K562 (cell line): Measurements from ENCODE around the gene TMEM72. TPM values are rescaled to one million over a fixed set of nuclear protein-coding genes. Genes with fewer than 3 reads are reported as not detected.
A peak's percentile ranks its signal among the peaks of the same experiment; 100 is the strongest.

Experiments
- ATAC-seq: fragments of 200-7000 bp; cut with Tn5 transposase; 3 replicates; pipeline ENCODE4 v1.9.1; 2020; ENCODE audit warnings: moderate library complexity
- BruUV-seq: library from RNA; stranded (reverse); fragments of 400-500 nt; replicated peaks from 2 replicates; lab custom pipeline; 2021; lab: Mats Ljungman, UMichigan
- CTCF ChIA-PET: fragments of 300-600 bp; formaldehyde crosslinking; extraction: SDS; loops from one replicate; lab custom pipeline; 2021; ENCODE audit warnings: low intra/inter-chr PET ratio; lab: Yijun Ruan, JAX
- POLR2A ChIA-PET: fragments of 300-600, 350-650 bp; sonication (Branson Sonifier 250); formaldehyde crosslinking; extraction: SDS; loops from one replicate; lab custom pipeline; 2021; ENCODE audit warnings: antibody characterized with exemption, inconsistent platforms; lab: Yijun Ruan, JAX
- DNase-seq, 4 experiments: peaks; one replicate each; pipeline versions ENCODE4 v3.0.0 to v3.0.0-alpha.2; 2011 to 2018; ENCODE audit warnings: low spot score in 3 of 4, mixed read lengths in 3 of 4; ENCODE audit errors: extremely low read depth in 1 of 4
- FAIRE-seq: peaks from 2 replicates; lab custom pipeline; 2011; peaks lifted over from hg19 to GRCh38; lab: Jason Lieb, UNC
- H2AFZ ChIP-seq: 2 replicates; pipeline ENCODE4 v1.6.0; 2011; ENCODE audit warnings: low read depth, low read length, control low read depth, inconsistent platforms
- H3K27ac ChIP-seq: fragments of 200-600 bp; 3 replicates; pipeline ENCODE4 v1.8.0; 2011; ENCODE audit warnings: low read depth, mild to moderate bottlenecking, control low read depth, inconsistent platforms, low read length, moderate library complexity, mixed read lengths; ENCODE audit errors: extremely low read depth
- H3K27me3 ChIP-seq, 2 experiments: fragments of 300-600 bp in 1 of 2; 2 replicates in 1 of 2; 3 replicates in 1 of 2; pipeline versions ENCODE4 v1.6.0 to v1.8.0; 2011; ENCODE audit warnings: inconsistent platforms in 2 of 2, low read length in 2 of 2, mild to moderate bottlenecking in 1 of 2, mixed read lengths in 1 of 2, moderate library complexity in 1 of 2; ENCODE audit not compliant: control insufficient read depth in 2 of 2, insufficient read depth in 2 of 2
- H3K36me3 ChIP-seq: fragments of 300-600 bp; 3 replicates; pipeline ENCODE4 v1.8.0; 2011; ENCODE audit warnings: mild to moderate bottlenecking, low read length, inconsistent platforms; ENCODE audit not compliant: control insufficient read depth, insufficient read depth
- H3K4me1 ChIP-seq, 2 experiments: fragments of 200-600 bp in 1 of 2; replicated peaks in 1 of 2; 2 replicates in 1 of 2; 3 replicates in 1 of 2; pipeline versions ENCODE4 v1.5.1 to v1.8.0; 2011; ENCODE audit warnings: inconsistent platforms in 2 of 2, low read length in 2 of 2, mild to moderate bottlenecking in 1 of 2, mixed read lengths in 1 of 2, moderate library complexity in 1 of 2; ENCODE audit not compliant: control insufficient read depth in 2 of 2, insufficient read depth in 2 of 2
- H3K4me2 ChIP-seq: 2 replicates; pipeline ENCODE4 v1.6.1; 2011; ENCODE audit warnings: low read length, control low read depth, inconsistent platforms, mixed read lengths; ENCODE audit not compliant: insufficient read depth
- H3K4me3 ChIP-seq: fragments of 200-600 bp; sonication (generic), shearing (Covaris generic); 2 replicates; pipeline ENCODE4 v1.5.1; 2016; ENCODE audit warnings: control low read depth, inconsistent platforms
- H3K79me2 ChIP-seq: fragments of 200-600 bp; 3 replicates; pipeline ENCODE4 v1.8.0; 2011; ENCODE audit warnings: low read length, inconsistent platforms; ENCODE audit not compliant: control insufficient read depth, insufficient read depth
- H3K9ac ChIP-seq, 2 experiments: 2 replicates each; pipeline versions ENCODE4 v1.6.0 to v1.6.1; 2011; ENCODE audit warnings: low read depth in 2 of 2, low read length in 2 of 2, control low read depth in 1 of 2, inconsistent platforms in 1 of 2, mild to moderate bottlenecking in 1 of 2, mixed read lengths in 1 of 2; ENCODE audit not compliant: insufficient read depth in 1 of 2
- H3K9me1 ChIP-seq: one replicate; pipeline ENCODE4 v1.6.0; 2011; ENCODE audit warnings: inconsistent platforms, mild to moderate bottlenecking, low read length, moderate library complexity; ENCODE audit not compliant: control insufficient read depth, insufficient read depth
- H3K9me3 ChIP-seq: replicated peaks from 2 replicates; pipeline ENCODE4 v1.5.1; 2011; ENCODE audit warnings: low read depth, low read length, inconsistent platforms; ENCODE audit not compliant: control insufficient read depth, insufficient read depth
- H4K20me1 ChIP-seq: replicated peaks from 2 replicates; pipeline ENCODE4 v1.6.1; 2011; ENCODE audit warnings: low read length, inconsistent platforms, mixed read lengths; ENCODE audit not compliant: control insufficient read depth, insufficient read depth
- CEBPZ ChIP-seq: fragments of 150-350 bp; IDR thresholded peaks from 2 replicates; pipeline ENCODE4 v1.6.1; 2014; ENCODE audit warnings: low read depth, mild to moderate bottlenecking, low read length, borderline replicate concordance
- DIDO1 ChIP-seq: fragments of 450-650 bp; IDR thresholded peaks from 2 replicates; pipeline ENCODE4 v1.6.1; 2016; ENCODE audit warnings: low read depth, missing biosample characterization, missing genetic modification characterization
- EHMT2 ChIP-seq: fragments of 450-650 bp; IDR thresholded peaks from 2 replicates; pipeline ENCODE4 v1.6.1; 2018; ENCODE audit warnings: antibody characterized with exemption
- ESRRB ChIP-seq: fragments of 250-450 bp; sonication (Bioruptor Pico); IDR thresholded peaks from 2 replicates; pipeline ENCODE4 v1.5.0; 2020; ENCODE audit warnings: mild to moderate bottlenecking, moderate library complexity, borderline replicate concordance
- NFATC3 ChIP-seq: fragments of 450-650 bp; IDR thresholded peaks from 2 replicates; pipeline ENCODE4 v1.6.1; 2017; ENCODE audit warnings: mild to moderate bottlenecking
- PRMT5 ChIP-seq: sonication (generic); formaldehyde crosslinking; IDR thresholded peaks from 2 replicates; pipeline ENCODE4 v1.5.0; 2020; ENCODE audit warnings: missing genetic modification reagents
- ZC3H11A ChIP-seq: IDR thresholded peaks from 2 replicates; pipeline ENCODE4 v1.6.1; 2012; ENCODE audit warnings: low read depth, low read length, improper control_type of control experiment
- ZNF23 ChIP-seq: fragments of 250-450 bp; sonication (Bioruptor Pico); IDR thresholded peaks from 2 replicates; pipeline ENCODE4 v1.4.0; 2020; ENCODE audit warnings: mild to moderate bottlenecking
- ZNF347 ChIP-seq: fragments of 450-650 bp; formaldehyde crosslinking; IDR thresholded peaks from 2 replicates; pipeline ENCODE4 v1.4.0; 2020; ENCODE audit warnings: low read depth, mild to moderate bottlenecking, moderate library complexity
- ZSCAN29 ChIP-seq: fragments of 450-650 bp; IDR thresholded peaks from 2 replicates; pipeline ENCODE4 v1.6.1; 2017
- WGBS: fragments of 100-300 bp; shearing (Covaris generic); methylation state at CpG from one replicate; pipeline ENCODE4 v1.1.6; 2016; ENCODE audit warnings: low coverage, mixed read lengths; ENCODE audit not compliant: insufficient coverage; ENCODE audit errors: missing lambda C conversion rate; 5-methylcytosine and 5-hydroxymethylcytosine counted together
- in situ Hi-C: fragments of 300-500 bp; cut with MboI; formaldehyde crosslinking; loops from 4 replicates; pipeline ENCODE4 v1.15.0; 2018; ENCODE audit warnings: inconsistent platforms, mixed read lengths
- intact Hi-C: fragments of 100-400 bp; cut with micrococcal nuclease; formaldehyde crosslinking; loops from 2 replicates; pipeline ENCODE4 v1.14.2; 2022
- polyA plus RNA-seq, 8 experiments: library from polyadenylated mRNA; depleted of rRNA in 4 of 8; stranded (reverse) in 5 of 8; unstranded in 3 of 8; fragments of >200 nt; fragmentation: Nextera tagmentation in 2 of 8; fragmentation: Illumina TruSeq in 1 of 8; extraction: Ambion mirVana in 2 of 8; extraction: Trizol in 1 of 8; gene quantifications; 2 replicates each; pipeline versions ENCODE4 v1.2.1 to v1.2.3, GENCODE V29; 2011 to 2014; ENCODE audit warnings: inconsistent platforms in 1 of 8, missing spikeins in 1 of 8
- total RNA-seq, 7 experiments: library from RNA; depleted of rRNA in 6 of 7; stranded (reverse); fragments of >200 nt in 6 of 7; fragmentation: Illumina TruSeq in 2 of 7; extraction: Trizol in 2 of 7; gene quantifications; 2 replicates each; pipeline versions ENCODE4 v1.2.1 to v1.2.3, GENCODE V29; 2011 to 2021; ENCODE audit warnings: low replicate concordance in 1 of 7
- TF ChIP-seq, protein P1 (sequence below): sonication (generic); formaldehyde crosslinking; IDR thresholded peaks from 2 replicates; pipeline ENCODE4 v1.8.0; 2023; ENCODE audit warnings: mild to moderate bottlenecking, missing genetic modification reagents

Gene TMEM72
- total and polyA plus RNA-seq, 9 of the 15 experiments (the other 6 are each of a cell fraction or from before 2014, with no cell fraction given) = not detected

DNA sequence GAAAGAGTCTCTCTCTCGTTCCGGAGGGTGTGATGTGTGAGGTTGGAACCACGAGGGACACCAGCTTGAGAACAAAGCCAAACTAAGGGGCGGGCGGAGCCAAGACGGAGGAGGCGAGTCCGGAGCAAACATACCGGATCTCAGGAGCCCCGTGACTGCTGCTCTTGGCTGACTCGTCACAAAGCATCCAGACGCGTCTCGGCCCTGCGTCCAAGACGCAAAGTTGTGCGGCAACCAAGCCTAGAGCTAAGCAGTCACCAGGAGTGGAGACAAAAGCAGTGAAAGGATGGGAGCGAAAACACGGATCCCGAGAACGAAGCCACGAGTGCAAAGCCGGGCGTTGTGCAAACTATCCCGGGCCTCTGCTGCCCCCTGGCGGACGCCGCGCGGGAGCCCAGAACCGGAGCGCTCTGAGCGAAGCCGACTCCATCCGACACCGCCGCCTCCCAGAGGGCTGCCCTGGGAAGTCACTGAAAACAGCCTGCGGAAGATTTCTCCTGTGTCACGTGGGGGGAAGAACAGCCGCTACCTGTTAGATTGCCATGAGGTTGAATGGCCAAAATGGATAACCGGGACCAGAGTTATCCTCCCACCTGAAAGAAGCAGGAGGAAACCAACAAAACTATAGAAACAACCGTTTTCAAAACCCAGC is 46.4 kb upstream of the TMEM72 start:
- 2% methylated on average over 42 of the region's 42 CpGs for WGBS
- ChIA-PET CTCF (interaction anchor here (0.7 kb wide), 1 partner anchor 1193 kb away, joined by 3 read pairs; no protein-coding TSS in a partner anchor), POLR2A (interaction anchor here (0.6 kb wide), 1 partner anchor 131 kb away, joined by 3 read pairs; no protein-coding TSS in a partner anchor)
- ATAC-seq = peak; percentile 99
- no peaks in the 10 kb centered on the region for H3K36me3 ChIP-seq
- in situ Hi-C loops = loop anchor here (10.0 kb wide), 1 partner anchor 1200 kb away; no protein-coding TSS in a partner anchor
- no TSS peak for BruUV-seq
- H3K4me2 ChIP-seq = peak overlapping the region; percentile 80
- peak; percentile 87 for FAIRE-seq
- DNase-seq = peak; percentile 86 to 93 (median 92)
- peak overlapping the region; percentile 11; the same call in 1 of the 2 replicates for H3K4me3 ChIP-seq
- peaks cover 7 to 34% of the 10 kb centered on the region in 2 experiments; a peak in 4 of 5 replicates for H3K27me3 ChIP-seq
- H3K4me1 ChIP-seq = peaks cover 0 to 15% of the 10 kb centered on the region in 2 experiments; a peak in 2 of 5 replicates
- H3K9ac ChIP-seq = peak overlapping the region in 1 of 2 experiments; percentile 41; a peak in 2 of 4 replicates
- intact Hi-C loops = loop anchor here (5.0 kb wide), 1 partner anchor 1192 kb away; no protein-coding TSS in a partner anchor
- no peaks in the 10 kb centered on the region for H4K20me1 ChIP-seq
- no peaks in the 10 kb centered on the region for H3K9me1 ChIP-seq
- H3K27ac ChIP-seq = no peak overlapping the region
- peak overlapping the region; percentile 89 for H2AFZ ChIP-seq
- H3K79me2 ChIP-seq = no peaks in the 10 kb centered on the region
- H3K9me3 ChIP-seq = no peaks in the 10 kb centered on the region
- TF ChIP-seq PRMT5 (CRISPR knock-in tag) (no peak), ZNF23 (no peak), ZNF347 (CRISPR knock-in tag) (no peak), ZC3H11A (0 out of 2 replicates have a peak, but pooled peaks have one; percentile 47), ZSCAN29 (no peak), CEBPZ (no peak), DIDO1 (tag) (no peak), NFATC3 (no peak), ESRRB (CRISPR knock-in tag) (no peak), EHMT2 (no peak)
- TF ChIP-seq, protein P1, sequence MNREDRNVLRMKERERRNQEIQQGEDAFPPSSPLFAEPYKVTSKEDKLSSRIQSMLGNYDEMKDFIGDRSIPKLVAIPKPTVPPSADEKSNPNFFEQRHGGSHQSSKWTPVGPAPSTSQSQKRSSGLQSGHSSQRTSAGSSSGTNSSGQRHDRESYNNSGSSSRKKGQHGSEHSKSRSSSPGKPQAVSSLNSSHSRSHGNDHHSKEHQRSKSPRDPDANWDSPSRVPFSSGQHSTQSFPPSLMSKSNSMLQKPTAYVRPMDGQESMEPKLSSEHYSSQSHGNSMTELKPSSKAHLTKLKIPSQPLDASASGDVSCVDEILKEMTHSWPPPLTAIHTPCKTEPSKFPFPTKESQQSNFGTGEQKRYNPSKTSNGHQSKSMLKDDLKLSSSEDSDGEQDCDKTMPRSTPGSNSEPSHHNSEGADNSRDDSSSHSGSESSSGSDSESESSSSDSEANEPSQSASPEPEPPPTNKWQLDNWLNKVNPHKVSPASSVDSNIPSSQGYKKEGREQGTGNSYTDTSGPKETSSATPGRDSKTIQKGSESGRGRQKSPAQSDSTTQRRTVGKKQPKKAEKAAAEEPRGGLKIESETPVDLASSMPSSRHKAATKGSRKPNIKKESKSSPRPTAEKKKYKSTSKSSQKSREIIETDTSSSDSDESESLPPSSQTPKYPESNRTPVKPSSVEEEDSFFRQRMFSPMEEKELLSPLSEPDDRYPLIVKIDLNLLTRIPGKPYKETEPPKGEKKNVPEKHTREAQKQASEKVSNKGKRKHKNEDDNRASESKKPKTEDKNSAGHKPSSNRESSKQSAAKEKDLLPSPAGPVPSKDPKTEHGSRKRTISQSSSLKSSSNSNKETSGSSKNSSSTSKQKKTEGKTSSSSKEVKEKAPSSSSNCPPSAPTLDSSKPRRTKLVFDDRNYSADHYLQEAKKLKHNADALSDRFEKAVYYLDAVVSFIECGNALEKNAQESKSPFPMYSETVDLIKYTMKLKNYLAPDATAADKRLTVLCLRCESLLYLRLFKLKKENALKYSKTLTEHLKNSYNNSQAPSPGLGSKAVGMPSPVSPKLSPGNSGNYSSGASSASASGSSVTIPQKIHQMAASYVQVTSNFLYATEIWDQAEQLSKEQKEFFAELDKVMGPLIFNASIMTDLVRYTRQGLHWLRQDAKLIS (CRISPR knock-in tag) = no peak
